ENCODE data around the gene KRTCAP2.
"Not testable (repeated sequence)": the region's sequence is repeated elsewhere in the genome, so short reads cannot be mapped to it uniquely, and the experiment has no call there.

Gene KRTCAP2

GRCh38 chr1:155181371-155182051 is 8.4 kb upstream of the KRTCAP2 start:
- DNase-seq, result no peak

GRCh38 chr1:155179112-155180031 is 6.3 kb upstream of the KRTCAP2 start:
- no peak for DNase-seq

GRCh38 chr1:155178441-155179111 is 5.5 kb upstream of the KRTCAP2 start:
- DNase-seq, result no peak

GRCh38 chr1:155177918-155178281 is 4.8 kb upstream of the KRTCAP2 start:
- DNase-seq, result no peak

GRCh38 chr1:155177192-155177917 is 4.3 kb upstream of the KRTCAP2 start:
- DNase-seq, result no peak

GRCh38 chr1:155176544-155177071 is 3.5 kb upstream of the KRTCAP2 start:
- peak; percentile 44 to 53 for DNase-seq

- DNase-seq, result no peak
Measured at GRCh38 chr1:155175927-155176371, 2.8 kb upstream of the KRTCAP2 start.

GRCh38 chr1:155175281-155175926 is 2.3 kb upstream of the KRTCAP2 start:
- DNase-seq, result no peak

- peak in 1 of 2 experiments; percentile 18 for DNase-seq
Measured at GRCh38 chr1:155174324-155175280, 1.5 kb upstream of the KRTCAP2 start.

- no peak for DNase-seq
Measured at GRCh38 chr1:155173478-155174323, 597 bp upstream of the KRTCAP2 start, which contains the start of gene TRIM46. TRIM46 (plus strand) TSS chr1:155173849; CDS start chr1:155173967, 118 bp downstream.

- no peak for DNase-seq
Measured at GRCh38 chr1:155171836-155172731, 1.0 kb downstream of the KRTCAP2 start.

- DNase-seq, result no peak
Measured at GRCh38 chr1:155170806-155171205, 2.3 kb downstream of the KRTCAP2 start.

- no peak for DNase-seq
Measured at GRCh38 chr1:155170101-155170785, 2.9 kb downstream of the KRTCAP2 start.

- DNase-seq, result no peak
Measured at GRCh38 chr1:155169541-155169940, 3.6 kb downstream of the KRTCAP2 start.

- no peak for DNase-seq
Measured at GRCh38 chr1:155168456-155169210, 4.5 kb downstream of the KRTCAP2 start.

GRCh38 chr1:155168105-155168445 is 5.0 kb downstream of the KRTCAP2 start:
- not testable (repeated sequence) for DNase-seq
